KMS-11 (cell line): Measurements from ENCODE around the gene CSTA.

Source experiments
- H2AFZ ChIP-seq: fragments of 200-600 bp; sonication (generic); 2 replicates; pipeline ENCODE4 v1.6.1; 2016; ENCODE audit warnings: antibody characterized with exemption, mixed run types, low read depth
- H3K27ac ChIP-seq: fragments of 200-600 bp; sonication (generic); 2 replicates; pipeline ENCODE4 v1.6.1; 2016; ENCODE audit warnings: mild to moderate bottlenecking, mixed run types
- H3K27me3 ChIP-seq: fragments of 200-600 bp; sonication (generic); 2 replicates; pipeline ENCODE4 v1.6.1; 2017; ENCODE audit warnings: mild to moderate bottlenecking, low read depth, mixed run types, moderate library complexity; ENCODE audit not compliant: insufficient read depth
- H3K36me3 ChIP-seq: fragments of 200-600 bp; sonication (generic); 2 replicates; pipeline ENCODE4 v1.6.1; 2017; ENCODE audit warnings: mild to moderate bottlenecking, mixed run types; ENCODE audit not compliant: insufficient read depth
- H3K4me1 ChIP-seq: fragments of 200-600 bp; sonication (generic); 2 replicates; pipeline ENCODE4 v1.6.1; 2016; ENCODE audit warnings: mild to moderate bottlenecking, low read depth, mixed run types; ENCODE audit not compliant: poor library complexity, severe bottlenecking
- H3K4me2 ChIP-seq: fragments of 200-600 bp; sonication (generic); 2 replicates; pipeline ENCODE4 v1.7.0; 2016; ENCODE audit warnings: mild to moderate bottlenecking, mixed run types
- H3K4me3 ChIP-seq: fragments of 200-600 bp; sonication (generic); IDR thresholded peaks from 2 replicates; pipeline ENCODE4 v1.6.1; 2017; ENCODE audit warnings: low read depth, low read length, mixed read lengths; ENCODE audit not compliant: insufficient read depth
- H3K79me2 ChIP-seq: fragments of 200-600 bp; sonication (generic); 2 replicates; pipeline ENCODE4 v1.6.1; 2016; ENCODE audit warnings: low read depth, mixed run types; ENCODE audit not compliant: insufficient read depth
- H3K9ac ChIP-seq: fragments of 200-600 bp; sonication (generic); 2 replicates; pipeline ENCODE4 v1.6.1; 2016; ENCODE audit warnings: mild to moderate bottlenecking, mixed run types
- H4K20me1 ChIP-seq: fragments of 200-600 bp; sonication (generic); 2 replicates; pipeline ENCODE4 v1.6.1; 2016; ENCODE audit warnings: mild to moderate bottlenecking, mixed run types; ENCODE audit not compliant: insufficient read depth
- CTCF ChIP-seq: fragments of 200-600 bp; sonication (generic); conservative IDR thresholded peaks from 2 replicates; pipeline ENCODE4 v1.6.1; 2017; ENCODE audit warnings: low read depth, mild to moderate bottlenecking, antibody characterized with exemption, low read length, moderate library complexity, mixed read lengths

The CSTA gene

GRCh38 chr3:122355612-122356011 is 30.6 kb downstream of the CSTA start:
- H3K27ac ChIP-seq, result no peak overlapping the region
- TF ChIP-seq CTCF, result no peak
- H3K4me3 ChIP-seq, result no peak overlapping the region
- H3K36me3 ChIP-seq, result no peaks in the 10 kb centered on the region
- H3K4me2 ChIP-seq, result no peak overlapping the region
- no peak overlapping the region for H3K9ac ChIP-seq
- H3K4me1 ChIP-seq, result peaks cover 9% of the 10 kb centered on the region
- H2AFZ ChIP-seq, result no peak overlapping the region
- H3K27me3 ChIP-seq, result no peaks in the 10 kb centered on the region
- no peaks in the 10 kb centered on the region for H4K20me1 ChIP-seq
- no peaks in the 10 kb centered on the region for H3K79me2 ChIP-seq

GRCh38 chr3:122356402-122356801 is 31.4 kb downstream of the CSTA start:
- no peak overlapping the region for H2AFZ ChIP-seq
- no peaks in the 10 kb centered on the region for H4K20me1 ChIP-seq
- no peaks in the 10 kb centered on the region for H3K27me3 ChIP-seq
- H3K4me2 ChIP-seq, result no peak overlapping the region
- H3K9ac ChIP-seq, result no peak overlapping the region
- no peak overlapping the region for H3K4me3 ChIP-seq
- H3K4me1 ChIP-seq, result peaks cover 9% of the 10 kb centered on the region
- H3K79me2 ChIP-seq, result no peaks in the 10 kb centered on the region
- no peak overlapping the region for H3K27ac ChIP-seq
- no peak; the same call in 1 of the 2 replicates for TF ChIP-seq CTCF
- no peaks in the 10 kb centered on the region for H3K36me3 ChIP-seq

GRCh38 chr3:122357828-122358702 is 33.0 kb downstream of the CSTA start:
- H3K4me2 ChIP-seq, result no peak overlapping the region
- no peak overlapping the region for H3K9ac ChIP-seq
- peaks cover 9% of the 10 kb centered on the region for H3K4me1 ChIP-seq
- H3K79me2 ChIP-seq, result no peaks in the 10 kb centered on the region
- H3K4me3 ChIP-seq, result no peak overlapping the region
- H3K27ac ChIP-seq, result no peak overlapping the region
- H3K36me3 ChIP-seq, result no peaks in the 10 kb centered on the region
- no peaks in the 10 kb centered on the region for H4K20me1 ChIP-seq
- no peak overlapping the region for H2AFZ ChIP-seq
- H3K27me3 ChIP-seq, result no peaks in the 10 kb centered on the region
- TF ChIP-seq CTCF, result no peak

- no peak overlapping the region for H3K27ac ChIP-seq
These were observed 33.6 kb downstream of the CSTA start for GRCh38 chr3:122358703-122359032.

More at GRCh38 chr3:122358703-122359032, 33.6 kb downstream of the CSTA start:
- H3K4me1 ChIP-seq, result peaks cover 9% of the 10 kb centered on the region
- no peak for TF ChIP-seq CTCF
- H3K4me2 ChIP-seq, result no peak overlapping the region
- no peaks in the 10 kb centered on the region for H3K79me2 ChIP-seq
- H3K27me3 ChIP-seq, result no peaks in the 10 kb centered on the region
- H3K4me3 ChIP-seq, result no peak overlapping the region
- no peaks in the 10 kb centered on the region for H4K20me1 ChIP-seq
- H3K9ac ChIP-seq, result no peak overlapping the region
- H2AFZ ChIP-seq, result no peak overlapping the region
- no peaks in the 10 kb centered on the region for H3K36me3 ChIP-seq
